GOT3 (cell line): ENCODE results near the gene OPRM1.

Experiments
- DNase-seq: peaks from one replicate; lab custom pipeline; 2025; ENCODE audit warnings: mixed read lengths; lab: John Stamatoyannopoulos, UW

Gene OPRM1

DNA sequence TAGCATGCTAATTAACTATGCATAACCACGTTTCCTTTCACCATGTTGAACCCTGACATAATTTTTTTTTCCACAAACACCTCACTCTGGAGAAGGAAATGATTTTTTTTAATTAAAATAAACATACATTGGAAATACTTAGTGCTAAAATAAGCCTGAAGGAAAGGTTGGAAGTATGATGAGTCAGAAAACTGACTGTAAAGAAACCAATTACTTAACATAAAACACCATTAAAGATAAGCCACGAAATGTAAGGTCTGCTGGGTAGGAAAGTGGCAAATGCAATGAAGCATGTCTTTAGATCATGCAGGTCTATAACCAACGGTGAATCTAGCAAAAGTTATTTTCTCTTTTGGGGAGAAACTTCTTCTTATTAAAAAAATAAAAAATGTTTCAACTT is 47.5 kb downstream of the OPRM1 start:
- DNase-seq: no peak

DNA sequence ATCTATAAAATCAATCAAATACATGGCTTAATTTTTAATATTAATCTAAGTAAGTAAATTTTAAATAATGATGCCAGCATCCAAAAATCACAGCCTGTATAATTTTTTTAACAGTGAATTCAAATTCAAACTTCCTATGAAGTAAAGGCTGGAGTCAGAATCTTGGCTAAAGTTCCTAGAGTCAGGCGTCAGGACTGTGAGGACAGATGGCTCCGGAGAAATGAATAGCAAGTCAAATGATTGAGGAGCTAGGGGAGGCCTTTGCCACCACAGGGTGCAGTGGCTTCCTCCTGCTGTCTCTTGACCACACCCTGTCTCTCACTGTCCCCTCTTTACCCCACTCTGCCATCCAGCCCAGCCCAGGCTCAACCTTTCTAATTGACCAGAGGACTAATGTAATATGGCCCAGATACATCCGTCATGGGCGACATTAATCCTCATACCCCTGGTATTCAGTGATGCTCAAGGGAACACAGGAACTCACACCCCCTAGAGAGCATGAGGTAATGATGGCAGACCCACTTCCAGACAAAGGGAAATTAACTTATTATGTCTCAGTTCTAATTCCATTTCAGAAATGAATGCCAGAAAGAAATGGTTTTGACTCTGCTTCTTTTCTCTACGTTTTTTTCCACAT is 53.4 kb downstream of the OPRM1 start:
- no peak for DNase-seq

DNA sequence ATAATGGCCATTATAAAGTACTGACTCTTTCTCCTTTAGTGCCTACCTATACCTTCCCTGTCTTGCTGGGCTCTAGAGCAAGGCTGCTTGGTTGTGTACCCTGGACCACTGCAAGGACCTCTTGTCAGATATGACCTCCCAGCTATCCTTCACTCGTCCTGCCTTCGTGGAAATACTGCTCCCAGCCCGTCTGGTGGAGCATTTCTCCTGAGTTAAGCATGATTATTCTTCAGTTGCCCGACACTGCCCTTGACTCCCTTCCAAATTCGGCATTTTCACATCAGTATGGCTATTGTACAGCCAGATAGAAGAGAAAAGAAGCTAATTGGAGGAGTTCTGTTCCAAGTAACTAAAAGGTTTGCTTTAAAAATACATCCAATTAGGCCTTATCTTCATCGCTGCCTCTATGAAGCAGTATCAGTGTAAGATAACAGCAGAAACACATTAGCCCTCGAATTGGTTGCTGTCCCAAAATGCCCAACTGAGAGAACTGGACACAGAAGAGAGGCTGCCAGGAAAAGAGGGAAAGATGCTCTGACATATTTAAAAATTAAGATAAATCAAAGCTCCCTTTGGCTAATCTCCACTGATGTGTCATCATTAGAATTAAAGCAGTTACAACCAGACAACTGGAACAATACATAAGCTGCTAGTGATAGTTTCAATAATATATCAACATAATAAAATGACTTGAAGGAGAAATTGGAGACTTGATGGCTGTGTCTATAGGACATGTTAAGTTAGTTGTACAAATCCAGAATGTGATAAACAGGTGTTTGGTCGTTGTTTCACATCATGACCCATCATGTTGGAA is 54.4 kb downstream of the OPRM1 start:
- DNase-seq: no peak

DNA sequence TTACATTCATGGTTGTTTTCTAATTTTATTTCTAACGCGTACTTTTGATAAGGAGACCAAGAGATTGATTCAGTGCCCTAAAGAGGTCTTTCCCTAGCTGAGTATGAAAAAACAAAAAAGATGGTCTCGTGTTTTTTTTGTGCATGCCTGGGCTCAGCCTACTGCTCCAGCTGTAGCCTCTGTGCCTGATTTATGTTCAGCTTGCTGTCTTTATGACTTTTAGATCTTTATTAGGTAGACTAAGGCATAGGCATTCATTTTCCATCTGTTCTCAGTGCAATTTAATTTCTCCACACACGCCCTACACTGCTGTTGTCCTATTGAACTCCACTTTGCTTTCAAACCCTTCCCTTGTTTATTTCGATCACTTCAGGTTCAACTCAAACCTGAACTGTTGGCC is 56.5 kb downstream of the OPRM1 start:
- DNase-seq: no peak

DNA sequence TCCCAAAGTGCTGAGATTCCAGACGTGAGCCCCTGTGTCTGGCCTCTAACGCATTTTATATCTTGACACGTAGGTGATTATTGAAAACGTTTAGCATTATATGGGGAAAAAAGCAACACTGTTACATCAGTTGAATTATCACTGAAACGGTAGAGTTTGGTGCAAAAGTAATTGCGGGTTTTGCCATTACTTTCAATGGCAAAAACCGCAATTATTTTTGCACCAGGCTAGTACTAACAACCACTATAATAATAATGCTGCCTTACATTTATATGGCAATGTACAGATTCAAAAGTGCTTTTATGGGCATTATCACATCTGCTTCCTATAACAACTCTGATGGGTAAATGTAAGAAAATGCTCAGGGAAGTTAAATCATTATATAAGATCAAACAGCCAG is 57.3 kb downstream of the OPRM1 start:
- no peak for DNase-seq

DNA sequence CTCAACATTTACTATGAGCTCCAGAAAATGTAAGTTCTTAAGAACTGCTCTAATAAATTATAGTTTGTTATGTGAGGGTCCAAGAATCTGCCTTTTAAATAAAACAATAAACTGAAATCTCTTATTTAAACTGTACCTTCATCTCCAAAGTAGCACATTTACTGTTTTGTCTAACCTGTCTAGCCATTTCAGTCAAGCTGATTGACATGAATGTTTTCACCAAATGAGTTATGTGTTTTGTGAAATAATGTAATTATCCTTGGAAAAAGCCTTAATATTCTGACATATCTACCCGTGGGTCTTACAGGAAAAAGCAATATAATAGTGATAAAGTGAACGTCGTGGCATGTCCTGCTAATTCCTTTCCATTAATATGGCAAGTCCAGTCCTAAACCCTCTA is 57.8 kb downstream of the OPRM1 start:
- DNase-seq: no peak

DNA sequence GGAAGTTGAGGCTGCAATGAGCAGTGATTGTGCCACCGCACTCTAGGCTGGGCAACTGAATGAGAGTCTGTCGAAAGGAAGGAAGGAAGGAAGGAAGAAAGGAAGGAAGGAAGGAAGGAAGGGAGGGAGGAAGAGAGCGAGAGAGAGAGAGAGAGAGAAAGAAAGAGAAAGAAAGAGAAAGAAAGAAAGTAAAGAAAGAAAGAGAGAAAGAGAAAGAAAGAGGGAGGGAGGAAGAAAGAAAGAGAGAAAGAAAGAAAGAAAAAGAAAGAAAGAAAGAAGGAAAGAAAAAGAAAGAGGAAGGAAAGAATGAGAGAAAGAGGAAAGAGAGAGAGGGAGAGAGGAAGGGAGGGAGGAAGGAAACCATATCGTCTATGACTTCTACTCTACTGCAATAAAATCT is 60.2 kb downstream of the OPRM1 start:
- no peak for DNase-seq

DNA sequence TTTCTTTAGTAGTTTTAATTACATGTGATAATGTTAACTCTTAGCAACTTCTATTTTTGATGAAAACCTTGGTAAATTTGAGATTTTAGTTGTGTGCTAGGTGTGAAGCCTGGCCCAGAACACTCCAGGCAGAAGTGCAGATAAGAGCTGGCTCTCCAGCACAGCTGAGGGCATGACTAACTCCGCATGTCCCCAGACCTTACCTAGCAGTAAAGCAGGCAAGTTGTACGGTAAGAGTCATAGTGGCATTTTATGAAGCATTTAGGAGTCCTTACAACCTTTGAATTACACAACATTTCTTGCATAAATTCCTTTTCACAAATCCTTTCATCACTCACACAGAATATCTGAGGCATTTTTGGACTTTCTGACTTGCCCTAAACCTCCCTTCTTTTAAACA is 67.2 kb downstream of the OPRM1 start:
- no peak for DNase-seq

DNA sequence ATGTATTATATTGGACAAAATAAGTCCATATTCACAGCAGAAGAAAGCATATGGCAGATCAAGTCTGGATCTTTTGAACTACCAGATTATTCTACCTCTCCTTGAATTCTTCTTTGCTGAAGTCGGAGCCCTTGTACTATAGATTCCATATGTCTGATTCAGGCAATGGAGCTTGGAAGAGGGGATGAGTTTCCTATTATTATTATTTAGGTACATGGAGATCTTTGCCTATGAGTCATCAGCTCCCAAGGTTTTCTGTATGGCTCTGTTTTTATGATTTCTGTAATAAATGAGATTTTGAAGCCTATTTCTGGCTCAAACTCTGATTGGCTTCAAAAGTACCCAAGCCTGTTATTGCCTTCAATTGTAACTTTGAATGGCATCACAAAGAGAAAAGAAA is 72.0 kb downstream of the OPRM1 start:
- no peak for DNase-seq

DNA sequence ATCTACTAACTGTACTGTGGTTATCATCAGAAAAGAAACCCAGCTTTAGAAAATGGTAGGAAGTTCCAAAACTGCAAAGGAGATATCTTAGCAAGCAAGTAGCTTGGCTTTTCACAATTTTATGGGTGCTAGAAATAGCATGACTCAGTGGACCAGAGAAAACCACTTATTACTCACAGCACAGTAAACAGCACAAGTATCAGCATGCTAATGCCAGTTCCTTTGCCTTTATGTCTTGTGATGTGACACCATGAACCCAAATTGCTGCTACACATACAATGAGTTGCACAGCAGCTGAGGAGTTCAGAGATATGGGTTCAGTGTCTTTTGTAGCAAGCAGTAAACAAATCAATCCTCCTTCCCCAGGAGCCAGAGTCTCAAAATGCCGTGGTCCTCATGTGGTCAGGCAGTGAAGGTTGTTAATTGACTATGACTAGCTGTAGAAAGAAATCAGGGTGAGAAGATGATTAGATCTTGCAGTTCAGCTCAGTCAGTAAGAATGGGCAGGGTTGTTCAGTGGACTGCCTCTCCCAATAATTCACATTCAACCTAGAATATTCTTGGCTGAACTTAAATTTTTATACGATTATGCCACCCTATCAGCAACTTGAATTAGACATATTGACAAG is 73.3 kb downstream of the OPRM1 start:
- no peak for DNase-seq

DNA sequence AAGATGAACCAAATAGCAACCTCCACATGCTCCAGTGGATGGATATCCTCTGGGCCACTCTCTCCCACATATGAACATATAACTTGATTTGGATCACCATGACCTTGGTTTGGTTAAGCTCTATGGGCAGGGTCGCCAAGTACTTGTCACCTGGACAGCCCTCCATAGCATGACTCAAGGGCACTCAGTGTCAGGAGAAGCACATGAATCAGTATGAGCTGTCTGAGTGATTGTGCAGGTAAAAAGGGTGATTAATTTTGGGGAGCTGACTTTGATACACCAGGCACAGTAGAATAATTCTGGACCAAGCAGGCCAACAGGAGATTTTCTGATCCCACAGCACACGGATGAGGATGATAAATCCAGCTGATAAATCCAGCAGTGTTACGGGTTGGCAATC is 74.4 kb downstream of the OPRM1 start:
- DNase-seq: no peak

DNA sequence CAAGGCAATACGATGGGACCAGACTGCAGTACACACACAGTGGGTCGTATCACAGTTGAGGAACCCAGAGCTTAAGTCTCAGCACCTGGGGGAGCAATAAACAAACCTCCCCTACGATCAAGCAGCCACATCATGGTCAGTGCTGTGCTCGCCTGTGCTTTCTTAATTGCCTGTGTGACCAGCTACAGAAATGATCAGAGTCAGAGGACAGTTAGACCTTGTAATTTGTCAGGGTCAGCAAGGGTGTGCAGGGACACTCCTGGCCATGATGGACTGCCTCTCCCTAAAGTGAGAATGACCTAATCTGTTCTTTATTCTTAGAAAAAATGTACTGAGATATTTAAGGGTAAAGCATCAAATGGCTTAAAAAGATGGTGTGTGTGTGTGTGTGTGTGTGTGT is 78.4 kb downstream of the OPRM1 start:
- DNase-seq: no peak

DNA sequence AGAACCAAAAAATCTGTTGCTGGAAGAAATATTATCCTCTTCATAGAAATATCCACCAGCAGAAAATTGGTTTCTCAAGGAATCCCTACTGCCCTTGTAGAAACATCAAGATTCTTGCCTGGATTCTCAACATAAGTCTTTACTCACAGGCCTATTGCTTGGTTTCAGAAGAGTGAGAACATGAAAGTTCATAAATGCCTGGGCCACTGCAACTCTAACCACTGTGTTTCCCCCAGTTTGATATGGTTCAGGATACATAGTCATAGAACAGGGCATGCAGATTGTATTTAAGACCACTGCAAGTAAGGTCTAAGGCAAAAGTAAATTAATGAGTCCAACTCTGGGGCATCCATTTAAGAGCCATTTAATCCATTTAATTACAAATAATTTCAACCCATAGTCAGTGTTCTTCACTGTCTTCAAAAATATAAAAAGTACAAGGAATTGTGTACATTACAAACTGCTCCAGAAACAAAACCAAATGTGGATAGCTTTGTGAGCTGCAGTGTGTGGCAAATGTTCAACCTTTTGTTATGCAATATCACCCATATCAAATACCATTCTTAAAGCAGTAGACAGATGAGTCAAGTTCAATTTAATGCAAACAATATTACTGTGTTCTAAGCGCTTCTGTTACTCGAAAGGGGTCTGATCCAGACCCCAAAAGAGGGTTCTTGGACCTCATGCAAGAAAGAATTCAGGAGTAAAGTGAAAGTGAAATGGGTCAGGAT is 83.3 kb downstream of the OPRM1 start:
- no peak for DNase-seq

DNA sequence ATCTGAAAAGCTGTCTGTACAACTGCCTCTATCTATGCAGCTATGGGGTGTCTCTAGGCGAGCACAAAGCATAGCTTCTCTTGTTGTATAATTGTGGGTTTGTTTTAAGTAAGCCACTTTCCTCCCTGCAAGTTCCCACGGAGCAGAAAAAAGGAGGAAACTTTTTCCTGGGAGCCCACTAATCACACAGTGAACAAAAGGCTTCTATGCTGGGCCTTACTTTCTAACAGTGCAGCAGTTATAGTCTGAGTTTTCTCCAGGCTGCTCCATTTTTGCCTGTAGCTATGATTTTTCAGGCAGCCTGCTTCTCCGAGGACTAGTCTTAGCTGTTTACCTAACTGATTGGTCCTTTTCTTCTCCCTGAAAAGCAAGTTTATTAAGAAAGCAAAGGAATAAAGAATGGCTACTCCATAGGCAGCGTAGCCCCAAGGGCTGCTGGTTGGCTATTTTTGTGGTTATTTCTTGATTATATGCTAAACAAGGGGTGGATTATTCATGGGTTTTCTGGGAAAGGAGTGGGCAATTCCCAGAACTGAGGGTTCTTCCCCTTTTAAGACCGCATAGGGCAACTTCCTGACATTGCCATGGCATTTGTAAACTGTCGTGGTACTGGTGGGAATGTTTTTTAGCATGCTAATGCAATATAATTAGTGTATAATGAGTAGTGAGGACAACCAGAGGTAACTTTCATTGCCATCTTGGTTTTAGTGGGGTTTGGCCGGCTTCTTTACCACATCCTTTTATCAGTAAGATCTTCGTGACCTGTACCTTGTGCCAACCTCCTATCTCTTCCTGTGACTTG is 84.3 kb downstream of the OPRM1 start:
- no peak for DNase-seq

DNA sequence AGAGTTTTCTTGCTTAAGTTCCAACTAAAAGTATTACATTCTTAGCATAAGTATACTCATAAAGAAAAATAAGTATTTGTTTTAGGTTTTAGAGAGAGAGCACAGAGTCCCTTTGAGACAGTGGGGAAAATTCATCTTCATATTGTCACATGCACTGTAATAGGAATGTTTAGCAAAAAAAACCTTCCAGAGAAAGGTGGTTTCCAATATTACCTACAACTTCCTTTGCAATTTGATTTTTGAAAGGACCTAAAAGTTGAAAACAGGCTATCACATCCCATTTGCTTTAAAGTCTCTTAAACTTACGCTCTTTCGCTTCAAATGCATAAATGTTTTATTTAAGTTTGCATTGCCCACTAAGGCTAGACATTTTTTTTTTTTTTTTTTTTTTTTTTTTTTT is 86.4 kb downstream of the OPRM1 start:
- DNase-seq: no peak

DNA sequence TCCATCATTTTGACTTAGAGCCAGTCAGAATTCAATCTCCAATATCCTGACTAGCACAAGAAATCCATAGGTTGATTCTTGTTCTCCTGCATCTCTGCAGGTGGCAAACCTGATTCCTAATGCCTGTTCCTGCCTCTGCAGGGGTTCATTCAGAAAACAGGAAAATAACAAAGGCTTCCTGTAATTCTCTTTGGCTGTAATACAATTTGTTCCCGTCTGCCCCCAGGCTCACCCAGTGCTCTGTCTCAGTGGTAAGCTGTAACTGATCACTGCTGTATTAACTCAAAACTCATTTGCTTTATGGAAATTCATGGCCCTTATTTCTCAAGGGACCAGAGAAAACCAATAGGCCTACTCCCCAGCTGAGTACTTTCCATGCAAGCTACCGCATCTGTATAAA is 88.6 kb downstream of the OPRM1 start:
- no peak for DNase-seq

DNA sequence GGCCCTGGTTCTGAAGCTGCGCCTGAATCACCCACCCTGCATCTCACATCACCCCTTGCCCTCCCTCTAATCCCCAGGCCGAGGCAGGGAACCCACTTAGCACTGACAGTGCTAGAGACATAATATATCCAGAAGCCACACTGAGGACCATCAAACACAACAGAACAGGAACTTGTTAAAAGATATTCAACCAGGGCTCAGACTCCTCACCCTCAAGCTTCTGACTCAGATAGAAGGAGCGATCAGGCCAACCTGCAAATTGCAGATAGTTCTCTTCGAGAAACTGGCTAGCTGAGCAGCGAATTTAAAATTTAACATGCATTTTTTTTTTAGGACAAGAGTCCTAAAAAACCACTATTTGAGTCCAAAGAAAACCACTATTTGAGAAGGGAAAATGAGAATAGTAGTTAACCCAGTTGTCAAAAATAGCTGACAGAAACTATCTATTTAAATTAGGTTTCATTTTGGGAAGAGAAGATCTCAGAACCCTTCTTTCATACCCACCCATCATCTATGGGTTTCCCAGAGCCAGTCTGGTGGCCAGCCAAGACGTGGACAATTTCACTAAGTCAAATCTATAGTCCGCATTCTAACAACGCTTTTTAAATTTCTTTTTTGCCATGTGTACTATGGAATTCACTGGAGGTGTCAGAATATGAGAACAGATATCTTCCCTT is 95.6 kb downstream of the OPRM1 start:
- DNase-seq: no peak

DNA sequence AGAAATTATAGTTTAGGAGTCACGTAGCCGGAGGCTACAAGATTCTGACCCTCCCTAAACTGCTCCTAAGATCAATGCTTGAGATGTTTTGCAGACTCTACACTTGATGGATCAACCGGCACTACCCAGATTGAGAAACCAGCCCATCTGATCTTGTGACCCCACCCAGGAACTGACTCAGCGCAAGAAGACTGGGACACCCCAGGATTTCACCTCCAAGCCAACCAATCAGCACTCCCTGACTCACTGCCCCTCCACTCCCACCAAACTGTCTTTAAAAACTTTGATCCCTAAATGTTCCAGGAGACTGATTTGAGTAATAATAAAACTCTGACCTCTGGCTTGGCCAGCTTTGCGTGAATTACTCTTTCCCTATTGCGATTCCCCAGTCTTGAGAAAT is 99.8 kb downstream of the OPRM1 start:
- no peak for DNase-seq

DNA sequence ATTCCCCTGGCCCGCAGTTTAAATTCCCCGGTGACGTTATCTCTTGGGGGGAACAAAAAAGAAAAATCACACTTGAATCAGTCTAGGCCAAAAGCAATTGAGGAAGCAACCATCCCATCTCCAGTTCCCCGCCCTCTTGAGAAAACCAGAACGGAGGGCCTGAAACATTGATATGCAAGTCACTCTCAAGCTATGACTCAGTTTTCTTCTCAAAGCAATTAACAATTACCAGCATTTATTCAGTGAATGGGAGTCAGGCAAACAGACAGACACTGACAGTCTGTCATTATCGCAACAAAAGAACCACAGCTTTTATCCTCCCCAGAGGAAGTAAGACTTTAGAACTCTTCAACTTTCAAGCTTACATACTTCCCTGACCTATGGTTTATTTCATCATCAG is 100.9 kb downstream of the OPRM1 start:
- DNase-seq: no peak

DNA sequence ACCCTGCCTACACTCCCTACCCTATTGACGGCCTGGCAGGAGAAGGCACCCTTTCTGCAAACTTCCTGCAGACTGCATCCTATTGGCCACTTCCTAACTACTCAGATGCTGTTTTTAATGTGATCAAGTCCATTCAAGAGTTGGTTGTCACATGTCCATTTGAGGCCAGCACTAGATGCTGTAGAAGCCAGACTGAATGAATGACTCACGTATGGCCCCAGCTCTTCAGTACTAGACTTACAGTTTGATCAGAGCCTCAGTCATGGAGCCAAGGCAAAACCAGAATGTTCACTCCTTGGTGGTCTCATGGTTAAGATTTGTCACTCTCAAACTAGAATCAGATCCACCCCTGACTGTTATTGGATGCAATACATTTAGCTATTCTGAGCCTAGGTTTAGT is 101.7 kb downstream of the OPRM1 start:
- no peak for DNase-seq

DNA sequence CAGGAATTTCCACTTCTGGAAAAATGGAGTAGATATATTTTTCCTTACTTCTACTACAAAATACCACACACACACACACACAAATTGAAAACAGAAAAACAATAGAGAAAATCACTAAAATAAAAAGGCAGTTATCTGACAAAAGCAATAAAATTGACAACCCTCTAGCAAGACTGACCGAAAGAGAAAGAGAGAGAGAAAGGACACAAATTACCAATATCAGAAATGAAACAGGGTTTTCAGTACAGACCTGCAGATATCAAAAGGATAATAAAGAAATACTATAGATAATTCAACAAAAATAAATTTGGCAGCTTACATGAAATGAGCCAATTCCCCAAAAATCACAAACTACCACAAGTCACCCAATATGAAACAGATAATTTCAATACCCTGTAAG is 104.7 kb downstream of the OPRM1 start:
- no peak for DNase-seq
